ENCODE measurements around the gene BRD7.

BRD7 gene

GRCh38 chr16:50388496-50388895 lies 19.7 kb upstream of the BRD7 start:
- no peak for DNase-seq

GRCh38 chr16:50386774-50387173 lies 18.0 kb upstream of the BRD7 start:
- no peak for DNase-seq

- no peak for DNase-seq
These were observed 17.4 kb upstream of the BRD7 start for GRCh38 chr16:50386139-50386538.

- no peak for DNase-seq
These were observed 15.8 kb upstream of the BRD7 start for GRCh38 chr16:50384500-50385135.

- DNase-seq: no peak
These were observed 13.1 kb upstream of the BRD7 start for GRCh38 chr16:50381679-50382440.

GRCh38 chr16:50378417-50378816 lies 9.6 kb upstream of the BRD7 start:
- no peak for DNase-seq

- DNase-seq: no peak
These were observed 8.2 kb upstream of the BRD7 start for GRCh38 chr16:50377001-50377400.

- no peak for DNase-seq
These were observed 5.0 kb upstream of the BRD7 start for GRCh38 chr16:50373780-50374179.

GRCh38 chr16:50373345-50373701 lies 4.5 kb upstream of the BRD7 start:
- DNase-seq: no peak

- DNase-seq: no peak
These were observed 4.0 kb upstream of the BRD7 start for GRCh38 chr16:50372611-50373344.

- DNase-seq: no peak
These were observed 3.3 kb upstream of the BRD7 start for GRCh38 chr16:50371936-50372595.

- no peak for DNase-seq
These were observed 2.4 kb upstream of the BRD7 start for GRCh38 chr16:50371036-50371716.

GRCh38 chr16:50369133-50369804 lies 481 bp upstream of the BRD7 start:
- DNase-seq: no peak

- no peak for DNase-seq
These were observed 895 bp downstream of the BRD7 start for GRCh38 chr16:50367777-50368409.

GRCh38 chr16:50365791-50366575 lies 2.8 kb downstream of the BRD7 start:
- no peak for DNase-seq

- no peak for DNase-seq
These were observed 5.1 kb downstream of the BRD7 start for GRCh38 chr16:50363656-50364055.

- no peak for DNase-seq
These were observed 8.0 kb downstream of the BRD7 start for GRCh38 chr16:50360779-50361178.

GRCh38 chr16:50360033-50360778 lies 8.6 kb downstream of the BRD7 start:
- no peak for DNase-seq

GRCh38 chr16:50359626-50360025 lies 9.2 kb downstream of the BRD7 start:
- no peak for DNase-seq

All from DMS79 (cell line).